ENCODE measurements around the gene SEMA4D. TPM values are rescaled to one million over a fixed set of nuclear protein-coding genes. Genes with fewer than 3 reads are reported as not detected.

Gene SEMA4D
- total RNA-seq, 2 donors from 2014 or later: 18.9 to 21.2 TPM

GRCh38 chr9:89532478-89532877, 34.6 kb upstream of the SEMA4D start:
- DNase-seq (no peak), ATAC-seq (peak; percentile 57)
- intact Hi-C loops (cut with DNase I, micrococcal nuclease): loop anchor here in 1 of 2 donors (10.0 kb wide), 1 partner anchor 58 kb away; no protein-coding TSS in a partner anchor

GRCh38 chr9:89531766-89532165, 33.9 kb upstream of the SEMA4D start:
- intact Hi-C loops (cut with DNase I, micrococcal nuclease): loop anchor here in 1 of 2 donors (10.0 kb wide), 1 partner anchor 57 kb away; no protein-coding TSS in a partner anchor
- DNase-seq (no peak), ATAC-seq (no peak)

- DNase-seq: no peak
- intact Hi-C loops (cut with DNase I, micrococcal nuclease): loop anchor here in 1 of 2 donors (10.0 kb wide), 1 partner anchor 56 kb away; no protein-coding TSS in a partner anchor
- ATAC-seq: peak; percentile 57
Measured at GRCh38 chr9:89530726-89531125, 32.8 kb upstream of the SEMA4D start.

- ATAC-seq: no peak
- DNase-seq: no peak
- intact Hi-C loops (cut with DNase I, micrococcal nuclease): loop anchor here (10.0 kb wide), 2 partner anchors 55 to 95 kb away; no protein-coding TSS in a partner anchor
Measured at GRCh38 chr9:89529243-89530035, 31.5 kb upstream of the SEMA4D start.

GRCh38 chr9:89528540-89528939, 30.6 kb upstream of the SEMA4D start:
- intact Hi-C loops (cut with DNase I, micrococcal nuclease): loop anchor here in 1 of 2 donors (10.0 kb wide), 1 partner anchor 94 kb away; no protein-coding TSS in a partner anchor
- ATAC-seq: peak; percentile 69
- peak in 1 of 2 donors; percentile 60 for DNase-seq

- intact Hi-C loops (cut with DNase I, micrococcal nuclease): loop anchor here in 1 of 2 donors (10.0 kb wide), 1 partner anchor 93 kb away; no protein-coding TSS in a partner anchor
- no peak for DNase-seq
- ATAC-seq: no peak
Measured at GRCh38 chr9:89528131-89528530, 30.2 kb upstream of the SEMA4D start.

- peak; percentile 35 to 40 for DNase-seq
- intact Hi-C loops (cut with DNase I, micrococcal nuclease): loop anchor here in 1 of 2 donors (10.0 kb wide), 1 partner anchor 92 kb away; no protein-coding TSS in a partner anchor
Measured at GRCh38 chr9:89527084-89527483, 29.2 kb upstream of the SEMA4D start.

GRCh38 chr9:89526667-89527066, 28.8 kb upstream of the SEMA4D start:
- DNase-seq (no peak), ATAC-seq (no peak)
- intact Hi-C loops (cut with DNase I, micrococcal nuclease): loop anchor here in 1 of 2 donors (10.0 kb wide), 1 partner anchor 92 kb away; no protein-coding TSS in a partner anchor

More at GRCh38 chr9:89527084-89527483, 29.2 kb upstream of the SEMA4D start:
- ATAC-seq: peak; percentile 35

GRCh38 chr9:89525446-89526374, 27.8 kb upstream of the SEMA4D start:
- DNase-seq: no peak
- ATAC-seq: no peak
- intact Hi-C loops (cut with DNase I, micrococcal nuclease): loop anchor here in 1 of 2 donors (10.0 kb wide), 1 partner anchor 91 kb away; no protein-coding TSS in a partner anchor

GRCh38 chr9:89524963-89525362, 27.1 kb upstream of the SEMA4D start:
- intact Hi-C loops (cut with DNase I, micrococcal nuclease): loop anchor here in 1 of 2 donors (10.0 kb wide), 1 partner anchor 90 kb away; no protein-coding TSS in a partner anchor
- ATAC-seq (no peak), DNase-seq (no peak)

GRCh38 chr9:89523948-89524347, 26.0 kb upstream of the SEMA4D start:
- intact Hi-C loops (cut with DNase I, micrococcal nuclease): loop anchor here in 1 of 2 donors (10.0 kb wide), 1 partner anchor 89 kb away; no protein-coding TSS in a partner anchor
- ATAC-seq (no peak), DNase-seq (no peak)

GRCh38 chr9:89522959-89523285, 25.0 kb upstream of the SEMA4D start:
- intact Hi-C loops (cut with DNase I, micrococcal nuclease): loop anchor here in 1 of 2 donors (10.0 kb wide), 1 partner anchor 88 kb away; no protein-coding TSS in a partner anchor
- no peak for ATAC-seq
- DNase-seq: no peak

GRCh38 chr9:89522261-89522958, 24.5 kb upstream of the SEMA4D start:
- intact Hi-C loops (cut with DNase I, micrococcal nuclease): loop anchor here in 1 of 2 donors (10.0 kb wide), 1 partner anchor 88 kb away; no protein-coding TSS in a partner anchor
- DNase-seq (peak; percentile 42 to 68), ATAC-seq (peak; percentile 61)

- intact Hi-C loops (cut with DNase I, micrococcal nuclease): no loop called here
- ATAC-seq (peak; percentile 44), DNase-seq (no peak)
Measured at GRCh38 chr9:89519366-89519805, 21.5 kb upstream of the SEMA4D start.

GRCh38 chr9:89518466-89519365, 20.8 kb upstream of the SEMA4D start:
- intact Hi-C loops (cut with DNase I, micrococcal nuclease): no loop called here
- no peak for ATAC-seq
- DNase-seq: no peak

- ATAC-seq (no peak), DNase-seq (no peak)
- intact Hi-C loops (cut with DNase I, micrococcal nuclease): no loop called here
Measured at GRCh38 chr9:89515416-89515815, 17.5 kb upstream of the SEMA4D start.

GRCh38 chr9:89514956-89515355, 17.0 kb upstream of the SEMA4D start:
- ATAC-seq (no peak), DNase-seq (no peak)
- intact Hi-C loops (cut with DNase I, micrococcal nuclease): no loop called here
